GM19351 (cell line): ENCODE data around the gene NRCAM.
"Not testable (repeated sequence)": the region's sequence is repeated elsewhere in the genome, so short reads cannot be mapped to it uniquely, and the experiment has no call there.

Source experiments
- ATAC-seq: cut with Tn5 transposase; IDR thresholded peaks from one replicate; pipeline ENCODE4 v1.9.1; 2021; ENCODE audit warnings: mild to moderate bottlenecking, moderate library complexity; ENCODE audit not compliant: unreplicated experiment

Gene NRCAM

GRCh38 chr7:108403597-108404217 is 52.5 kb downstream of the NRCAM start:
- no peak for ATAC-seq

GRCh38 chr7:108402865-108403264 is 53.4 kb downstream of the NRCAM start:
- peak; percentile 87 for ATAC-seq

- ATAC-seq: no peak
Observed at GRCh38 chr7:108396080-108396479, 60.2 kb downstream of the NRCAM start.

GRCh38 chr7:108395426-108395825 is 60.8 kb downstream of the NRCAM start:
- ATAC-seq: no peak

- ATAC-seq: not testable (repeated sequence)
Observed at GRCh38 chr7:108393097-108393496, 63.1 kb downstream of the NRCAM start.

- not testable (repeated sequence) for ATAC-seq
Observed at GRCh38 chr7:108387686-108388085, 68.5 kb downstream of the NRCAM start.

GRCh38 chr7:108385834-108386422 is 70.3 kb downstream of the NRCAM start:
- peak; percentile 71 for ATAC-seq

GRCh38 chr7:108384716-108385483 is 71.3 kb downstream of the NRCAM start:
- peak; percentile 92 for ATAC-seq

- ATAC-seq: no peak
Observed at GRCh38 chr7:108382932-108383331, 73.3 kb downstream of the NRCAM start.

- ATAC-seq: no peak
Observed at GRCh38 chr7:108380517-108380916, 75.7 kb downstream of the NRCAM start.

- no peak for ATAC-seq
Observed at GRCh38 chr7:108376206-108376605, 80.0 kb downstream of the NRCAM start.

GRCh38 chr7:108375668-108376067 is 80.6 kb downstream of the NRCAM start:
- ATAC-seq: peak; percentile 84

GRCh38 chr7:108374899-108375298 is 81.3 kb downstream of the NRCAM start:
- peak; percentile 53 for ATAC-seq

GRCh38 chr7:108372618-108373017 is 83.6 kb downstream of the NRCAM start:
- ATAC-seq: no peak

GRCh38 chr7:108370616-108371015 is 85.6 kb downstream of the NRCAM start:
- no peak for ATAC-seq

GRCh38 chr7:108368466-108368865 is 87.8 kb downstream of the NRCAM start:
- no peak for ATAC-seq

- no peak for ATAC-seq
Observed at GRCh38 chr7:108367946-108368345, 88.3 kb downstream of the NRCAM start.

- ATAC-seq: no peak
Observed at GRCh38 chr7:108367314-108367713, 88.9 kb downstream of the NRCAM start.

- no peak for ATAC-seq
Observed at GRCh38 chr7:108363659-108364058, 92.6 kb downstream of the NRCAM start.

GRCh38 chr7:108360058-108360800 is 96.0 kb downstream of the NRCAM start:
- ATAC-seq: no peak

GRCh38 chr7:108358553-108358952 is 97.7 kb downstream of the NRCAM start:
- no peak for ATAC-seq
